Adrenal gland (tissue), 12 donors: ENCODE measurements around the gene ILK. TPM values are rescaled to one million over a fixed set of nuclear protein-coding genes. Genes with fewer than 3 reads are reported as not detected.

ENCODE experiments used
- DNase-seq, 7 donors: peaks; one replicate each; pipeline ENCODE4 v3.0.0-alpha.2; 2019 to 2020
- H3K27ac ChIP-seq, 5 donors: fragments of 200-600 bp; sonication (generic) in 4 of 5; 1 replicate in 3 of 5; 2 replicates in 2 of 5; pipeline versions ENCODE4 v1.5.1 to v1.8.0; 2016 to 2020; ENCODE audit warnings: mild to moderate bottlenecking in 1 of 5
- H3K27me3 ChIP-seq: fragments of 200-600 bp; 2 replicates; pipeline ENCODE4 v1.8.0; 2021
- H3K36me3 ChIP-seq, 2 donors: fragments of 200-600 bp; replicated peaks in 1 of 2; 1 replicate in 1 of 2; 2 replicates in 1 of 2; pipeline versions ENCODE4 v1.5.1 to v1.8.0; 2018 to 2022
- H3K4me1 ChIP-seq, 2 donors: fragments of 200-600 bp; replicated peaks in 1 of 2; 1 replicate in 1 of 2; 2 replicates in 1 of 2; pipeline versions ENCODE4 v1.5.1 to v1.8.0; 2018 to 2021
- H3K4me3 ChIP-seq, 4 donors: fragments of 200-600 bp; sonication (generic) in 3 of 4; one replicate each; pipeline ENCODE4 v1.5.1; 2016 to 2018
- H3K9me3 ChIP-seq, 3 donors: fragments of 200-600 bp; sonication (generic) in 1 of 3; replicated peaks in 1 of 3; 1 replicate in 2 of 3; 2 replicates in 1 of 3; pipeline versions ENCODE4 v1.5.1 to v1.8.0; 2016 to 2021
- CTCF ChIP-seq, 6 experiments: fragments of 450-650 bp in 4 of 6; fragments of 200-600 bp in 2 of 6; sonication (generic) in 1 of 6; IDR thresholded peaks; 1 replicate in 5 of 6; 2 replicates in 1 of 6; pipeline versions ENCODE4 v1.5.1 to v1.8.0; 2016 to 2021; ENCODE audit warnings: antibody characterized with exemption in 6 of 6, mild to moderate bottlenecking in 2 of 6, moderate library complexity in 1 of 6
- POLR2A ChIP-seq, 2 donors: fragments of 450-650 bp; IDR thresholded peaks; one replicate each; pipeline ENCODE4 v1.6.1; 2017; ENCODE audit warnings: antibody characterized with exemption in 2 of 2, mild to moderate bottlenecking in 2 of 2, moderate library complexity in 1 of 2
- WGBS, 4 donors: extraction: QIAGEN DNeasy Blood & Tissue Kit in 2 of 4; methylation state at CpG; one replicate each; pipeline versions ENCODE4 v1.1.5 to v1.1.7; 2013 to 2017; 5-methylcytosine and 5-hydroxymethylcytosine counted together
- intact Hi-C, 2 donors: fragments of 100-400 bp; cut with DNase I; formaldehyde crosslinking; loops; one replicate each; pipeline versions ENCODE4 v1.14.1 to v1.15.0; 2022 to 2023
- polyA plus RNA-seq, 3 donors: library from polyadenylated mRNA; stranded (reverse); fragments of 200-250 nt in 2 of 3; fragments of 350-450 nt in 1 of 3; fragmentation: Illumina TruSeq in 1 of 3; extraction: RNeasy Lipid Tissue Mini Kit (QIAGEN cat#74804) in 1 of 3; gene quantifications; one replicate each; pipeline ENCODE4 v1.2.3, GENCODE V29; 2013 to 2014
- total RNA-seq, 9 donors: library from RNA; depleted of rRNA in 4 of 9; stranded (reverse); fragments of >200 nt in 4 of 9; fragments of 120-200 nt in 1 of 9; fragmentation: NEBNext Ultra II Directional in 1 of 9; extraction: Animal tissue kit (Norgen Biotek cat#: 25700) in 1 of 9; gene quantifications; one replicate each; pipeline versions ENCODE4 v1.1.0 to v1.2.4, GENCODE V29; 2013 to 2023
- donor health status: healthy with polysubstance abuse.
- donor health status: Bipolar disorder and iron deficiency.
- donor health status: DM: yes; HTN: yes; CAD: no.
- donor health status: DM: no; HTN: no; CAD: no.
- donor health status: DM: no; HTN: no; CAD: no.
- donor health status: DM: yes; HTN: yes; CAD: no.

ILK gene
- total and polyA plus RNA-seq, 12 donors, result 99.1 to 191 (median 153) TPM

- 85 to 89% (median 87%) methylated on average over 6 of the region's 6 CpGs for WGBS, 4 donors
- intact Hi-C loops, result no loop called here
- Histone ChIP-seq H3K9me3 (no peaks in the 10 kb centered on the region), H3K36me3 (no peaks in the 10 kb centered on the region), H3K4me3 (no peak overlapping the region), H3K27ac (no peak overlapping the region), H3K27me3 (no peaks in the 10 kb centered on the region), H3K4me1 (peaks cover 11 to 16% of the 10 kb centered on the region in 2 donors)
- DNase-seq, result no peak
- no peak for TF ChIP-seq CTCF (IDR thresholded peaks at IDR 0.05)
- TF ChIP-seq POLR2A (IDR thresholded peaks at IDR 0.05), result no peak
Observed at GRCh38 chr11:6574816-6575715, 28.5 kb upstream of the ILK start.

GRCh38 chr11:6576471-6577373, 26.9 kb upstream of the ILK start:
- H3K4me3 ChIP-seq, result no peak overlapping the region
- H3K27me3 ChIP-seq, result no peaks in the 10 kb centered on the region
- intact Hi-C loops, result no loop called here
- DNase-seq, result peak in 5 of 7 donors; percentile 29 to 73 (median 45)
- H3K27ac ChIP-seq, result peak overlapping the region in 2 of 5 donors; percentile 31 to 60
- H3K4me1 ChIP-seq, result peaks cover 11 to 16% of the 10 kb centered on the region in 2 donors
- no peaks in the 10 kb centered on the region for H3K36me3 ChIP-seq
- H3K9me3 ChIP-seq, result no peaks in the 10 kb centered on the region
- WGBS, 4 donors, result 43 to 67% (median 51%) methylated on average over 5 to 6 of the region's 6 CpGs
- no peak for TF ChIP-seq CTCF (IDR thresholded peaks at IDR 0.05)
- no peak for TF ChIP-seq POLR2A (IDR thresholded peaks at IDR 0.05)

- intact Hi-C loops, result no loop called here
- H3K4me3 ChIP-seq, result no peak overlapping the region
- H3K27me3 ChIP-seq, result no peaks in the 10 kb centered on the region
- no peak for TF ChIP-seq POLR2A (IDR thresholded peaks at IDR 0.05)
- TF ChIP-seq CTCF (IDR thresholded peaks at IDR 0.05), result no peak
- 80 to 100% (median 89%) methylated on average over 1 of the region's 1 CpG for WGBS, 4 donors
- no peaks in the 10 kb centered on the region for H3K36me3 ChIP-seq
- H3K4me1 ChIP-seq, result peaks cover 6 to 16% of the 10 kb centered on the region in 2 donors
- peaks cover 0 to under 1% (median 0%) of the 10 kb centered on the region in 3 donors for H3K9me3 ChIP-seq
- DNase-seq, result no peak
- H3K27ac ChIP-seq, result no peak overlapping the region
Observed at GRCh38 chr11:6578134-6578533, 25.4 kb upstream of the ILK start.

GRCh38 chr11:6579681-6580080, 23.9 kb upstream of the ILK start:
- intact Hi-C loops, result no loop called here
- no peaks in the 10 kb centered on the region for H3K27me3 ChIP-seq
- H3K27ac ChIP-seq, result no peak overlapping the region
- peaks cover 6 to 16% of the 10 kb centered on the region in 2 donors for H3K4me1 ChIP-seq
- H3K9me3 ChIP-seq, result peaks cover 0 to 13% (median 5%) of the 10 kb centered on the region in 3 donors
- no peak for TF ChIP-seq CTCF (IDR thresholded peaks at IDR 0.05)
- no peak for TF ChIP-seq POLR2A (IDR thresholded peaks at IDR 0.05)
- no peaks in the 10 kb centered on the region for H3K36me3 ChIP-seq
- WGBS, 4 donors, result 88 to 100% (median 93%) methylated on average over 2 of the region's 2 CpGs
- no peak overlapping the region for H3K4me3 ChIP-seq
- no peak for DNase-seq
